OCI-LY7 (cell line): ENCODE results near the gene NSD1.

Source experiments
- EZH2phosphoT487 ChIP-seq: fragments of 200-600 bp; sonication (generic); IDR thresholded peaks from 2 replicates; pipeline ENCODE4 v1.6.1; 2018; ENCODE audit warnings: low read depth, borderline replicate concordance, mild to moderate bottlenecking, mixed run types, antibody characterized with exemption, low read length, moderate library complexity, mixed read lengths
- TF ChIP-seq, protein P1 (sequence below): fragments of 200-600 bp; sonication (generic); conservative IDR thresholded peaks from 2 replicates; pipeline ENCODE4 v1.5.1; 2014; ENCODE audit warnings: mild to moderate bottlenecking, antibody characterized with exemption, low read length, moderate library complexity, mixed read lengths

DNA sequence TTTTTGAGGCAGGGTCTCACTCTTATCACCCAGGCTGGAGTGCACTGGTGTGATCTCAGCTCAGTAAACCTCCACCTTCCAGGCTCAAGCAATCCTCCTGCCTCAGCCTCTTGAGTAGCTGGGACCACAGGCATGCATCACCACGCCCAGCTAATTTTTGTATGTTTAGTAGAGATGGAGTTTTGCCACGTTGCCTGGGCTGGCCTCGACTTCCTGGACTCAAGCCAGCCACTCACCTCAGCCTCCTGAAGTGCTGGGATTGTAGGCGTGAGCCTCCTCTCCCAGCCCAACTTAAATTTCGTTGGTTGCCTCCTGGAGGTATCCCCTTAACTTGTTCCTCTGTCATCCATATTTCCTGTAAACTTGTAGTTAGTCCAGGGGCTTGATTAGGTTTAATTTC is 122.7 kb downstream of the NSD1 start:
- TF ChIP-seq, protein P1, sequence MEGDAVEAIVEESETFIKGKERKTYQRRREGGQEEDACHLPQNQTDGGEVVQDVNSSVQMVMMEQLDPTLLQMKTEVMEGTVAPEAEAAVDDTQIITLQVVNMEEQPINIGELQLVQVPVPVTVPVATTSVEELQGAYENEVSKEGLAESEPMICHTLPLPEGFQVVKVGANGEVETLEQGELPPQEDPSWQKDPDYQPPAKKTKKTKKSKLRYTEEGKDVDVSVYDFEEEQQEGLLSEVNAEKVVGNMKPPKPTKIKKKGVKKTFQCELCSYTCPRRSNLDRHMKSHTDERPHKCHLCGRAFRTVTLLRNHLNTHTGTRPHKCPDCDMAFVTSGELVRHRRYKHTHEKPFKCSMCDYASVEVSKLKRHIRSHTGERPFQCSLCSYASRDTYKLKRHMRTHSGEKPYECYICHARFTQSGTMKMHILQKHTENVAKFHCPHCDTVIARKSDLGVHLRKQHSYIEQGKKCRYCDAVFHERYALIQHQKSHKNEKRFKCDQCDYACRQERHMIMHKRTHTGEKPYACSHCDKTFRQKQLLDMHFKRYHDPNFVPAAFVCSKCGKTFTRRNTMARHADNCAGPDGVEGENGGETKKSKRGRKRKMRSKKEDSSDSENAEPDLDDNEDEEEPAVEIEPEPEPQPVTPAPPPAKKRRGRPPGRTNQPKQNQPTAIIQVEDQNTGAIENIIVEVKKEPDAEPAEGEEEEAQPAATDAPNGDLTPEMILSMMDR = no peak
- TF ChIP-seq EZH2phosphoT487 = no peak
